HEK293 (cell line): ENCODE measurements around the gene MIGA1.

Source experiments
- CTCF ChIP-seq: fragments of 450-650 bp; formaldehyde crosslinking; IDR thresholded peaks from 2 replicates; pipeline ENCODE4 v1.5.1; 2016; ENCODE audit warnings: missing biosample characterization, missing genetic modification characterization
- GFI1B ChIP-seq: fragments of 450-650 bp; formaldehyde crosslinking; IDR thresholded peaks from 2 replicates; pipeline ENCODE4 v1.5.1; 2016; ENCODE audit warnings: missing biosample characterization, missing genetic modification characterization
- RBAK ChIP-seq: fragments of 450-650 bp; formaldehyde crosslinking; IDR thresholded peaks from 2 replicates; pipeline ENCODE4 v1.5.1; 2016; ENCODE audit warnings: missing biosample characterization, missing genetic modification characterization
- REST ChIP-seq: fragments of 450-650 bp; formaldehyde crosslinking; IDR thresholded peaks from 2 replicates; pipeline ENCODE4 v1.5.1; 2016; ENCODE audit warnings: missing biosample characterization, missing genetic modification characterization
- ZBTB49 ChIP-seq: fragments of 450-650 bp; formaldehyde crosslinking; IDR thresholded peaks from 2 replicates; pipeline ENCODE4 v1.5.1; 2016; ENCODE audit warnings: missing biosample characterization, missing genetic modification characterization, low read depth
- ZNF202 ChIP-seq: fragments of 450-650 bp; formaldehyde crosslinking; IDR thresholded peaks from 2 replicates; pipeline ENCODE4 v1.5.1; 2016; ENCODE audit warnings: missing biosample characterization, missing genetic modification characterization, borderline replicate concordance
- ZNF558 ChIP-seq: fragments of 450-650 bp; formaldehyde crosslinking; IDR thresholded peaks from 2 replicates; pipeline ENCODE4 v1.5.1; 2016; ENCODE audit warnings: missing biosample characterization, missing genetic modification characterization
- ZNF830 ChIP-seq: fragments of 450-650 bp; IDR thresholded peaks from 2 replicates; pipeline ENCODE4 v1.5.0; 2018; ENCODE audit warnings: missing biosample characterization, missing genetic modification characterization, low read depth, mild to moderate bottlenecking, moderate library complexity
- ZNF837 ChIP-seq: fragments of 450-650 bp; formaldehyde crosslinking; IDR thresholded peaks from 2 replicates; pipeline ENCODE4 v1.5.1; 2016; ENCODE audit warnings: missing biosample characterization, missing genetic modification characterization
- TF ChIP-seq, protein P1 (sequence below): sonication (generic); formaldehyde crosslinking; IDR thresholded peaks from 2 replicates; pipeline ENCODE4 v1.8.1; 2022; ENCODE audit warnings: mild to moderate bottlenecking, moderate library complexity, missing genetic modification reagents

DNA sequence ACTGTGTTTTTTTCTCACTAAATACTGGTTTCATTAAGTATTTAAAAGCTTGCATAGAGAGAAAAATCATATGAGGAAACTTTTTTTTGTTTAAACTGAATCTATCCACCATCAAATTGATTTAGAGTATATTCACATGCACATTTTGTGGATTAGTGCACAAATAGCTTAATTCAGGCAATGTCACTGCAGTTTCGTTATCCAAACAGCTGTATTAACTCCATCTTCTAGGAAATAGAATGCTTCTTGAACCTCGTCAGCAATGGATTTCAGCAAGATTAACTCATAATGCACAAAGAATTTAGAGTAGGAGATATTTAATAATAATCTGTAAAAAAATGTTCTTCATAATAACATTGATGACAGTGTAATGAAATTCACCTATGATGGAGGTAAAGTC lies 146.5 kb downstream of the MIGA1 start:
- TF ChIP-seq RBAK (tag by site-specific recombination) (no peak), ZNF202 (tag by site-specific recombination) (no peak), CTCF (no peak), REST (tag by site-specific recombination) (no peak), ZNF830 (tag by site-specific recombination) (no peak), ZBTB49 (no peak), ZNF558 (tag by site-specific recombination) (no peak), ZNF837 (tag by site-specific recombination) (no peak), GFI1B (tag by site-specific recombination) (no peak)
- TF ChIP-seq, protein P1, sequence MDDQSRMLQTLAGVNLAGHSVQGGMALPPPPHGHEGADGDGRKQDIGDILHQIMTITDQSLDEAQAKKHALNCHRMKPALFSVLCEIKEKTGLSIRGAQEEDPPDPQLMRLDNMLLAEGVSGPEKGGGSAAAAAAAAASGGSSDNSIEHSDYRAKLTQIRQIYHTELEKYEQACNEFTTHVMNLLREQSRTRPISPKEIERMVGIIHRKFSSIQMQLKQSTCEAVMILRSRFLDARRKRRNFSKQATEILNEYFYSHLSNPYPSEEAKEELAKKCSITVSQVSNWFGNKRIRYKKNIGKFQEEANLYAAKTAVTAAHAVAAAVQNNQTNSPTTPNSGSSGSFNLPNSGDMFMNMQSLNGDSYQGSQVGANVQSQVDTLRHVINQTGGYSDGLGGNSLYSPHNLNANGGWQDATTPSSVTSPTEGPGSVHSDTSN (CRISPR knock-in tag): no peak
